CD14-positive monocyte (primary cell): Measurements from ENCODE around the gene DYNC2H1. TPM values are rescaled to one million over a fixed set of nuclear protein-coding genes. Genes with fewer than 3 reads are reported as not detected.

Experiments
- DNase-seq, 3 donors: peaks; one replicate each; pipeline ENCODE4 v3.0.0-alpha.2; 2011 to 2022
- H2AFZ ChIP-seq: 2 replicates; pipeline ENCODE4 v1.6.0; 2012; ENCODE audit warnings: mild to moderate bottlenecking, low read depth, low read length, inconsistent platforms; ENCODE audit not compliant: insufficient read depth, poor library complexity, severe bottlenecking
- H3K27ac ChIP-seq, 2 donors: 1 replicate in 1 of 2; 2 replicates in 1 of 2; pipeline ENCODE4 v1.5.1; 2012 to 2013; ENCODE audit warnings: low read length in 2 of 2, control low read depth in 1 of 2, inconsistent platforms in 1 of 2, low read depth in 1 of 2, mild to moderate bottlenecking in 1 of 2
- H3K27me3 ChIP-seq, 2 donors: one replicate each; pipeline versions ENCODE4 v1.6.0 to v1.6.1; 2011 to 2013; ENCODE audit warnings: low read length in 2 of 2; ENCODE audit not compliant: control insufficient read depth in 2 of 2, insufficient read depth in 2 of 2
- H3K36me3 ChIP-seq, 2 donors: replicated peaks in 1 of 2; 1 replicate in 1 of 2; 2 replicates in 1 of 2; pipeline versions ENCODE4 v1.5.1 to v1.6.1; 2012 to 2013; ENCODE audit warnings: low read length in 2 of 2, control low read depth in 1 of 2, inconsistent platforms in 1 of 2, mild to moderate bottlenecking in 1 of 2; ENCODE audit not compliant: insufficient read depth in 2 of 2, control insufficient read depth in 1 of 2
- H3K4me1 ChIP-seq, 2 donors: 1 replicate in 1 of 2; 2 replicates in 1 of 2; pipeline versions ENCODE4 v1.5.1 to v1.6.1; 2012 to 2013; ENCODE audit warnings: low read length in 2 of 2, control low read depth in 1 of 2, inconsistent platforms in 1 of 2, mild to moderate bottlenecking in 1 of 2, moderate library complexity in 1 of 2; ENCODE audit not compliant: insufficient read depth in 2 of 2, control insufficient read depth in 1 of 2
- H3K4me2 ChIP-seq: replicated peaks from 2 replicates; pipeline ENCODE3; 2012; ENCODE audit warnings: low read length, moderate library complexity, mild to moderate bottlenecking; ENCODE audit not compliant: poor library complexity, severe bottlenecking; ENCODE audit errors: extremely low read depth
- H3K4me3 ChIP-seq, 3 experiments: fragments of 200-600 bp in 1 of 3; sonication (generic) in 1 of 3; replicated peaks in 1 of 3; 1 replicate in 2 of 3; 2 replicates in 1 of 3; pipeline ENCODE4 v1.5.1; 2011 to 2013; ENCODE audit warnings: low read length in 3 of 3, mild to moderate bottlenecking in 3 of 3, control low read depth in 2 of 3, low read depth in 2 of 3, inconsistent platforms in 1 of 3, moderate library complexity in 1 of 3
- H3K79me2 ChIP-seq: 2 replicates; pipeline ENCODE4 v1.6.0; 2012; ENCODE audit warnings: mild to moderate bottlenecking, control low read depth, inconsistent platforms, low read length, moderate library complexity; ENCODE audit not compliant: insufficient read depth
- H3K9ac ChIP-seq: 2 replicates; pipeline ENCODE4 v1.6.0; 2017; ENCODE audit warnings: low read length, mild to moderate bottlenecking; ENCODE audit not compliant: insufficient read depth, poor library complexity, severe bottlenecking
- H3K9me3 ChIP-seq, 2 donors: replicated peaks in 1 of 2; 1 replicate in 1 of 2; 2 replicates in 1 of 2; pipeline versions ENCODE4 v1.5.1 to v1.6.1; 2012 to 2013; ENCODE audit warnings: low read length in 2 of 2, control low read depth in 1 of 2; ENCODE audit not compliant: control insufficient read depth in 1 of 2, insufficient read depth in 1 of 2
- H4K20me1 ChIP-seq: 2 replicates; pipeline ENCODE4 v1.6.0; 2012; ENCODE audit warnings: mild to moderate bottlenecking, low read length, control low read depth, moderate library complexity; ENCODE audit not compliant: insufficient read depth
- H3K27ac Mint-ChIP-seq, 7 donors: one replicate each; pipeline ENCODE4 v1.8.0; 2020; ENCODE audit warnings: mild to moderate bottlenecking in 7 of 7, mixed read lengths in 7 of 7, moderate library complexity in 6 of 7, inconsistent platforms in 2 of 7
- H3K27me3 Mint-ChIP-seq, 3 donors: one replicate each; pipeline ENCODE4 v1.8.0; 2021 to 2022; ENCODE audit warnings: low read depth in 3 of 3, mild to moderate bottlenecking in 3 of 3, mixed read lengths in 3 of 3, moderate library complexity in 3 of 3, inconsistent platforms in 1 of 3
- H3K36me3 Mint-ChIP-seq, 2 donors: one replicate each; pipeline ENCODE4 v1.8.0; 2020; ENCODE audit warnings: mixed read lengths in 2 of 2, inconsistent platforms in 1 of 2, mild to moderate bottlenecking in 1 of 2
- H3K4me1 Mint-ChIP-seq: one replicate; pipeline ENCODE4 v1.8.0; 2020; ENCODE audit warnings: mild to moderate bottlenecking, mixed read lengths
- H3K4me3 Mint-ChIP-seq, 2 donors: one replicate each; pipeline ENCODE4 v1.8.0; 2020; ENCODE audit warnings: mild to moderate bottlenecking in 2 of 2, mixed read lengths in 2 of 2, moderate library complexity in 1 of 2
- H3K9me3 Mint-ChIP-seq, 7 donors: one replicate each; pipeline ENCODE4 v1.8.0; 2020 to 2022; ENCODE audit warnings: mixed read lengths in 7 of 7, mild to moderate bottlenecking in 6 of 7, moderate library complexity in 6 of 7, inconsistent platforms in 2 of 7
- WGBS: methylation state at CpG from one replicate; pipeline ENCODE4 v1.1.5; 2013; ENCODE audit warnings: missing lambda C conversion rate; ENCODE audit not compliant: insufficient coverage; 5-methylcytosine and 5-hydroxymethylcytosine counted together
- intact Hi-C, 2 donors: fragments of 100-400 bp; cut with micrococcal nuclease; formaldehyde crosslinking; loops; one replicate each; pipeline versions ENCODE4 v1.15.0 to v1.15.1; 2023
- polyA plus RNA-seq, 3 donors: library from polyadenylated mRNA; depleted of rRNA in 1 of 3; unstranded in 2 of 3; stranded (reverse) in 1 of 3; fragments of 300-500 nt in 2 of 3; fragments of >200 nt in 1 of 3; fragmentation: Illumina TruSeq in 2 of 3; gene quantifications; 1 replicate in 2 of 3; 2 replicates in 1 of 3; pipeline ENCODE4 v1.2.3, GENCODE V29; 2012 to 2021
- TF ChIP-seq, protein P1 (sequence below): fragments of 200-600 bp; IDR thresholded peaks from one replicate; pipeline ENCODE4 v1.8.0; 2022; ENCODE audit warnings: antibody characterized with exemption, mild to moderate bottlenecking

Gene DYNC2H1
- polyA plus RNA-seq, 3 donors: 0.10 to 1.5 (median 0.36) TPM

DNA sequence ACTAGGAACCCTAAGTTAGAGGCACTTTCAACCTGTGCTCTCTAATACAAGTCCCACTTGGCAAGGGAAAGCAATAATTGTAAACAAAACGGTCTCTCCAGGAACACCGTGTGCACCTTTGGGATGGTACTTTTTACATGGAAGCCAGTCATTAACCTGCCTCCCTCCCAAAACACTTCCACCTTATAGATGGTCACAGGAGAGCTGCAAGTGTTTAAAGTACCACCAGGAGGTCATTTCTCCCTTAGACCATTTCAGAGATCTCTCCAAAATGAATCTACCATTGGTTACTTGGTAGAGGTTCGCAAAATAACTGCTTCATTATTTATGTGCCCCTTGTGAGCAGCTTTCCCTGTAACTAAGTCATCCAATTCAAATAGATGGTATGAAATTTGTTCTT lies 375.3 kb downstream of the DYNC2H1 start:
- Mint-ChIP-seq H3K27me3 (no peaks in the 10 kb centered on the region), H3K9me3 (peaks cover 0 to 7% (median 3%) of the 10 kb centered on the region in 7 donors), H3K4me1 (no peaks in the 10 kb centered on the region), H3K4me3 (no peak overlapping the region), H3K27ac (no peak overlapping the region), H3K36me3 (no peaks in the 10 kb centered on the region)
- Histone ChIP-seq H2AFZ (no peak overlapping the region), H3K4me1 (no peaks in the 10 kb centered on the region), H3K36me3 (no peaks in the 10 kb centered on the region), H3K27me3 (no peaks in the 10 kb centered on the region), H3K27ac (no peak overlapping the region), H3K9ac (no peak overlapping the region), H3K4me3 (no peak overlapping the region), H3K4me2 (no peak overlapping the region), H4K20me1 (no peaks in the 10 kb centered on the region), H3K9me3 (no peaks in the 10 kb centered on the region), H3K79me2 (no peaks in the 10 kb centered on the region)
- no peak for DNase-seq
- TF ChIP-seq, protein P1, sequence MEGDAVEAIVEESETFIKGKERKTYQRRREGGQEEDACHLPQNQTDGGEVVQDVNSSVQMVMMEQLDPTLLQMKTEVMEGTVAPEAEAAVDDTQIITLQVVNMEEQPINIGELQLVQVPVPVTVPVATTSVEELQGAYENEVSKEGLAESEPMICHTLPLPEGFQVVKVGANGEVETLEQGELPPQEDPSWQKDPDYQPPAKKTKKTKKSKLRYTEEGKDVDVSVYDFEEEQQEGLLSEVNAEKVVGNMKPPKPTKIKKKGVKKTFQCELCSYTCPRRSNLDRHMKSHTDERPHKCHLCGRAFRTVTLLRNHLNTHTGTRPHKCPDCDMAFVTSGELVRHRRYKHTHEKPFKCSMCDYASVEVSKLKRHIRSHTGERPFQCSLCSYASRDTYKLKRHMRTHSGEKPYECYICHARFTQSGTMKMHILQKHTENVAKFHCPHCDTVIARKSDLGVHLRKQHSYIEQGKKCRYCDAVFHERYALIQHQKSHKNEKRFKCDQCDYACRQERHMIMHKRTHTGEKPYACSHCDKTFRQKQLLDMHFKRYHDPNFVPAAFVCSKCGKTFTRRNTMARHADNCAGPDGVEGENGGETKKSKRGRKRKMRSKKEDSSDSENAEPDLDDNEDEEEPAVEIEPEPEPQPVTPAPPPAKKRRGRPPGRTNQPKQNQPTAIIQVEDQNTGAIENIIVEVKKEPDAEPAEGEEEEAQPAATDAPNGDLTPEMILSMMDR: no peak
- intact Hi-C loops: no loop called here
- 83% methylated on average over 2 of the region's 3 CpGs for WGBS

DNA sequence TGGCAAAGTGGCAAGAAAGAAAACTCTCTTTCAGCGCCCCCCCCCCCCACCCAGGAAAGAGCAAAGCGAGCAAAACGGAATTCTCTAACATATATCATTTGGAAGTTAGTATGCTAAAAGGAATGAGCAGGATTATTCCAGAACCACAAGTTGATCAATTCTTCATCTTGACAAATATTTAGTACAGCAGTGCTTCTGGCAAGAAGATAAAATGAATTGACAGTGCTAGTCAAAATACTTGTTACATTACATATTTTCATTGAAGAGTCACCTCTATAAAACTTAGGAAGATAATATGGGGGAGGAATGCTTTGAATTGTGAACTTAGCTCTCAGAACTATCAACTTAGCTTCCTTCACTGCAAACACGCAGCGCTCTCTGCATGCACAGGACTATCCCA lies 377.4 kb downstream of the DYNC2H1 start:
- H3K4me3 ChIP-seq: no peak overlapping the region
- H3K4me1 ChIP-seq: no peaks in the 10 kb centered on the region
- H3K36me3 Mint-ChIP-seq: no peaks in the 10 kb centered on the region
- no peak for DNase-seq
- no peak overlapping the region for H3K27ac ChIP-seq
- H3K9me3 ChIP-seq: peaks cover 10% of the 10 kb centered on the region in 2 donors
- no peak overlapping the region for H3K9ac ChIP-seq
- no CpG with 5 or more reads among the region's 5 CpGs for WGBS
- H3K4me2 ChIP-seq: no peak overlapping the region
- H3K27me3 Mint-ChIP-seq: no peaks in the 10 kb centered on the region
- H3K9me3 Mint-ChIP-seq: peaks cover 2 to 8% (median 7%) of the 10 kb centered on the region in 7 donors
- no peaks in the 10 kb centered on the region for H3K79me2 ChIP-seq
- no peak overlapping the region for H2AFZ ChIP-seq
- intact Hi-C loops: no loop called here
- H4K20me1 ChIP-seq: no peaks in the 10 kb centered on the region
- no peaks in the 10 kb centered on the region for H3K4me1 Mint-ChIP-seq
- TF ChIP-seq, protein P1: no peak
- no peak overlapping the region for H3K27ac Mint-ChIP-seq
- H3K27me3 ChIP-seq: no peaks in the 10 kb centered on the region
- H3K4me3 Mint-ChIP-seq: no peak overlapping the region
- H3K36me3 ChIP-seq: no peaks in the 10 kb centered on the region
